Body of pancreas (tissue), 4 donors: ENCODE measurements around the gene NKX2-4. TPM values are rescaled to one million over a fixed set of nuclear protein-coding genes. Genes with fewer than 3 reads are reported as not detected.

Experiments used
- ATAC-seq: fragments of 150-250 bp; one replicate; pipeline ENCODE4 v1.9.1; 2016
- DNase-seq, 4 donors: peaks; one replicate each; pipeline ENCODE4 v3.0.0-alpha.2; 2019
- H3K27ac ChIP-seq, 4 donors: fragments of 200-600 bp; sonication (generic); 1 replicate in 3 of 4; 2 replicates in 1 of 4; pipeline versions ENCODE4 v1.5.1 to v1.6.1; 2016 to 2019; ENCODE audit warnings: mild to moderate bottlenecking in 1 of 4, mixed read lengths in 1 of 4, moderate library complexity in 1 of 4
- H3K27me3 ChIP-seq, 2 donors: fragments of 200-600 bp; sonication (generic); one replicate each; pipeline ENCODE4 v1.6.0; 2016; ENCODE audit warnings: mild to moderate bottlenecking in 1 of 2
- H3K36me3 ChIP-seq, 2 donors: fragments of 200-600 bp; sonication (generic); replicated peaks in 1 of 2; 2 replicates each; pipeline ENCODE4 v1.5.1; 2016; ENCODE audit warnings: low read depth in 2 of 2; ENCODE audit not compliant: insufficient read depth in 1 of 2
- H3K4me1 ChIP-seq: fragments of 200-600 bp; sonication (generic); one replicate; pipeline ENCODE4 v1.6.0; 2016
- H3K4me3 ChIP-seq, 2 donors: fragments of 200-600 bp; sonication (generic); 1 replicate in 1 of 2; 2 replicates in 1 of 2; pipeline ENCODE4 v1.5.1; 2016 to 2019
- H3K9me3 ChIP-seq, 3 donors: fragments of 200-600 bp; sonication (generic); 1 replicate in 2 of 3; 2 replicates in 1 of 3; pipeline ENCODE4 v1.5.1; 2016
- POLR2A ChIP-seq, 3 donors: fragments of 450-650 bp; IDR thresholded peaks; one replicate each; pipeline ENCODE4 v1.6.1; 2016; ENCODE audit warnings: antibody characterized with exemption in 3 of 3, mild to moderate bottlenecking in 2 of 3
- WGBS, 2 donors: methylation state at CpG; one replicate each; pipeline ENCODE4 v1.1.5; 2017; 5-methylcytosine and 5-hydroxymethylcytosine counted together
- intact Hi-C: fragments of 100-400 bp; cut with DNase I; formaldehyde crosslinking; loops from one replicate; pipeline ENCODE4 v1.15.1; 2023
- total RNA-seq, 2 donors: library from RNA; depleted of rRNA; stranded (reverse); fragments of >200 nt; gene quantifications; one replicate each; pipeline ENCODE4 v1.1.0, GENCODE V29; 2016
- TF ChIP-seq, protein P1 (sequence below), 7 experiments: fragments of 450-650 bp in 4 of 7; fragments of 200-600 bp in 3 of 7; sonication (generic) in 3 of 7; IDR thresholded peaks; one replicate each; pipeline ENCODE4 v1.5.1; 2016 to 2019; ENCODE audit warnings: antibody characterized with exemption in 7 of 7

The NKX2-4 gene
- total RNA-seq, 2 donors from 2014 or later = not detected

DNA sequence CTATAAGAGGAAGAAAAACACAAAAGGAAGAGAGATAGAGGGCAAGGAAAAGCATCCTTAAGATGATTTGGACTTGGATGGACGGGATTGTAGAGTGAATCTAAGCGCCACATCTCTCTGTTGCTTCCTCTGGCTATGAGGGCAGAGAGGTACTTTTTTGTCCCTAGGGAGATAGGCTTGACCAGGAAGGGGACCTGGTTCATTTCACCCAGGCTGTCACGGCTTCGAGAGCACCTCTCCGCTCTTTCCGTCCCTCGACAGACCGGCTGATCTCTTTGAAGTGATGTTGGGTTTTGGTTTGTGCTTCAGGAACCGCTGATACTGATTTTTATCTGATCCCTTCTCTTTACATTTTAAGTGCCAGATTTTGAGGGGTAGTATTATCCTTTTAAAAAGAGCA is 19.6 kb downstream of the NKX2-4 start:
- DNase-seq = no peak
- WGBS, 2 donors = 92 to 97% methylated on average over 9 of the region's 9 CpGs
- Histone ChIP-seq H3K27me3 (no peaks in the 10 kb centered on the region), H3K4me3 (no peak overlapping the region), H3K4me1 (peaks cover 10% of the 10 kb centered on the region), H3K9me3 (no peaks in the 10 kb centered on the region), H3K27ac (no peak overlapping the region), H3K36me3 (peaks cover 0 to 4% of the 10 kb centered on the region in 2 donors)
- TF ChIP-seq, protein P1, sequence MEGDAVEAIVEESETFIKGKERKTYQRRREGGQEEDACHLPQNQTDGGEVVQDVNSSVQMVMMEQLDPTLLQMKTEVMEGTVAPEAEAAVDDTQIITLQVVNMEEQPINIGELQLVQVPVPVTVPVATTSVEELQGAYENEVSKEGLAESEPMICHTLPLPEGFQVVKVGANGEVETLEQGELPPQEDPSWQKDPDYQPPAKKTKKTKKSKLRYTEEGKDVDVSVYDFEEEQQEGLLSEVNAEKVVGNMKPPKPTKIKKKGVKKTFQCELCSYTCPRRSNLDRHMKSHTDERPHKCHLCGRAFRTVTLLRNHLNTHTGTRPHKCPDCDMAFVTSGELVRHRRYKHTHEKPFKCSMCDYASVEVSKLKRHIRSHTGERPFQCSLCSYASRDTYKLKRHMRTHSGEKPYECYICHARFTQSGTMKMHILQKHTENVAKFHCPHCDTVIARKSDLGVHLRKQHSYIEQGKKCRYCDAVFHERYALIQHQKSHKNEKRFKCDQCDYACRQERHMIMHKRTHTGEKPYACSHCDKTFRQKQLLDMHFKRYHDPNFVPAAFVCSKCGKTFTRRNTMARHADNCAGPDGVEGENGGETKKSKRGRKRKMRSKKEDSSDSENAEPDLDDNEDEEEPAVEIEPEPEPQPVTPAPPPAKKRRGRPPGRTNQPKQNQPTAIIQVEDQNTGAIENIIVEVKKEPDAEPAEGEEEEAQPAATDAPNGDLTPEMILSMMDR (IDR thresholded peaks at IDR 0.05) = no peak
- no peak for ATAC-seq
- intact Hi-C loops = no loop called here

DNA sequence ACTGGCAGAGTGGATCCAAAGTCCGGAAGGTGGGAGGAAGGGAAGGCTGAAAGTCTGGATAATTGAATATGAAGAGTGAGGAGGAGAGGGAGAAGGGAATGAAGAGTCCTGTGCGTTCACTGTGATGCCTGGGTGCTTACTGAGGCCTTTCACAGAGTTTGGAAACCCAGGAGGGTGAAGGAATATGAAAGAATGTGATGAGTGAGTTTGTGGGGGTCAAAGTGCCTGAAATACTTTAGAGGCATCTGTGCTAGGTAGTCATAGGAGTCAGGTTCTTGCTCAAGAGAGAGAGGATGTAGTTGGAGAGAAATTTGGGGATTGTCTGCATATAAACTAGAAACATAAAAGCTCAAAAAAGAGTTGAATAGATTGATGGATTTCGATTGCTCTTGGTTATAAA is 20.7 kb downstream of the NKX2-4 start:
- Histone ChIP-seq H3K27me3 (no peaks in the 10 kb centered on the region), H3K4me1 (peaks cover 10% of the 10 kb centered on the region), H3K27ac (no peak overlapping the region), H3K9me3 (no peaks in the 10 kb centered on the region), H3K4me3 (no peak overlapping the region), H3K36me3 (no peaks in the 10 kb centered on the region)
- WGBS, 2 donors = 90 to 92% methylated on average over 3 of the region's 3 CpGs
- no peak for DNase-seq
- intact Hi-C loops = no loop called here
- ATAC-seq = no peak
- no peak for TF ChIP-seq POLR2A (IDR thresholded peaks at IDR 0.05)
- TF ChIP-seq, protein P1 (IDR thresholded peaks at IDR 0.05) = no peak

DNA sequence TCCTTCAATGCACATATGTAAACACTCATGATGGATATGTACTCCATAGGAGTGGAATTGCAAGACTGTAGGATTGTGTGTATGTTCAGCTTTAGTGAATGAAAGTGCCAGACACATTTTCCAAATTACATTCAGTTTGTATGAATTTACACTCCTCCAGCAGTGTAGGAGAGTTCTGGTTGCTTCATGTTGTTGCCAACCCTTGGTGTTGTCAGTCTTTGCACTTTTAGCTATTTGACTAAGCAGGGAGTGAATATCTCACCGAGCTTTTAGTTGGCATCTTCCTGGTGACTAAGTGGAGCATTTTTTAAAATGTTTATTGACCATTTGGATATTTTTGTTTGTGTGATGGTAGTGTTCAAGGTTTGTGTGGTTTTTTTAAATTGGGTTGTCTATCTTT is 23.9 kb downstream of the NKX2-4 start:
- peaks cover 0 to 7% of the 10 kb centered on the region in 2 donors for H3K36me3 ChIP-seq
- ATAC-seq = no peak
- TF ChIP-seq, protein P1 (IDR thresholded peaks at IDR 0.05) = no peak
- TF ChIP-seq POLR2A (IDR thresholded peaks at IDR 0.05) = no peak

DNA sequence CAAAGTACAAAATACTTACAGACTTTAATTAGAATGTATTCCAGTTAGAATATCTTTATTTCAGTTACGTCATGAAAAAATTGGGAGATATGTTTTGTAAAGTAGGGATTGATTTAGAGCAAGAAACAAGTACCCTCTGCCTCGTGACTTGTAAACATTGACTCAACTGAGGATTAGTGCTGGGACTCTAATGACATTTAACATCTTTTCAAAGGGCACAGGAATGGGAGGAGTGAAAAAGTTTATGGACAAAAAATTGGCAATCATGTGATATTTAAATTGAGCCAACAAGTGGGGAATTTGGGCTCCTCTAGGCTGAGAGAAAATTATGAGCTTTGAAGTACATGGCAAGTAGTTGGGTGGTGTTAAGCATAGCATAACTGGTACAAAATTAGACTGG is 25.3 kb downstream of the NKX2-4 start:
- Histone ChIP-seq H3K4me3 (no peak overlapping the region), H3K9me3 (no peaks in the 10 kb centered on the region), H3K27ac (no peak overlapping the region), H3K4me1 (no peaks in the 10 kb centered on the region), H3K36me3 (peaks cover 0 to 7% of the 10 kb centered on the region in 2 donors), H3K27me3 (no peaks in the 10 kb centered on the region)
- 92 to 96% methylated on average over 2 of the region's 2 CpGs for WGBS, 2 donors
- no peak for DNase-seq
- intact Hi-C loops = no loop called here
- TF ChIP-seq POLR2A (IDR thresholded peaks at IDR 0.05) = no peak
- TF ChIP-seq, protein P1 (IDR thresholded peaks at IDR 0.05) = no peak
- no peak for ATAC-seq

More for the DNA sequence above, 23.9 kb downstream of the NKX2-4 start:
- no peak for DNase-seq
- H3K27ac ChIP-seq = no peak overlapping the region
- H3K27me3 ChIP-seq = no peaks in the 10 kb centered on the region
- H3K4me1 ChIP-seq = no peaks in the 10 kb centered on the region
- no peak overlapping the region for H3K4me3 ChIP-seq
- WGBS, 2 donors = 68 to 75% methylated on average over 1 of the region's 1 CpG
- H3K9me3 ChIP-seq = no peaks in the 10 kb centered on the region
- intact Hi-C loops = no loop called here

DNA sequence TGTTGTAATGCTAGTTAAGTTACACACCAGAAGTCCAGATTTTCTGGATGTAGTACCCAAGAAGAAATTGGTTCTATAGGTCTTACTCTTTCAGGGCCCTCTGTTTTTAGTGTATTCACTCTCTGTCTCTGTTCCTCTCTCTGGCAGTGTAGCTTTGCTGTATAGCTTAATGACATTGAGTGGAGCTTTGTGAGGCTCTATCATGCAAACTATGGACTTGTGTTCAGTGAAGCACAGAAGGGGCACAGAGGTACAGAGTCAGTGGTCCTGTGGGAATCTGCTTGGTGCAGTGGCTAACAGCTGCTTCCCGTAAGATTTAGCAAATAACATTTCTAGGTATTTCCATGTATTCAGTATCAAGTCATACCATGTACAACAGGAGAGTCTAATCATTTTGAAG is 26.1 kb downstream of the NKX2-4 start:
- no peak overlapping the region for H3K27ac ChIP-seq
- TF ChIP-seq, protein P1 (IDR thresholded peaks at IDR 0.05) = no peak
- no peak for TF ChIP-seq POLR2A (IDR thresholded peaks at IDR 0.05)
- no peaks in the 10 kb centered on the region for H3K9me3 ChIP-seq
- peaks cover 0 to 9% of the 10 kb centered on the region in 2 donors for H3K36me3 ChIP-seq
- no peaks in the 10 kb centered on the region for H3K27me3 ChIP-seq
- H3K4me3 ChIP-seq = no peak overlapping the region
- no peaks in the 10 kb centered on the region for H3K4me1 ChIP-seq
- intact Hi-C loops = no loop called here
- WGBS, 2 donors = 95 to 100% methylated on average over 1 of the region's 1 CpG
- ATAC-seq (no peak), DNase-seq (no peak)
